Activated CD8-positive, alpha-beta memory T cell treated with anti-CD3 and anti-CD28 coated beads for 4 hours (primary cell): ENCODE results near the gene KRT12.
"Not testable (repeated sequence)": the region's sequence is repeated elsewhere in the genome, so short reads cannot be mapped to it uniquely, and the experiment has no call there.

Source experiments
- DNase-seq, 2 donors: peaks; one replicate each; pipeline ENCODE4 v3.0.0-alpha.2; 2020; ENCODE audit warnings: low read depth in 2 of 2

The KRT12 gene

GRCh38 chr17:40815381-40815780 is 51.6 kb downstream of the KRT12 start:
- DNase-seq, result no peak

- not testable (repeated sequence) for DNase-seq
These were observed 52.4 kb downstream of the KRT12 start for GRCh38 chr17:40814657-40815056.

- DNase-seq, result no peak
These were observed 53.2 kb downstream of the KRT12 start for GRCh38 chr17:40813804-40814203.

GRCh38 chr17:40812639-40813038 is 54.4 kb downstream of the KRT12 start:
- no peak for DNase-seq
